WI38 (cell line): ENCODE measurements around the gene C5orf15.
"Not testable (repeated sequence)": the region's sequence is repeated elsewhere in the genome, so short reads cannot be mapped to it uniquely, and the experiment has no call there.

Experiments
- H3K4me3 ChIP-seq: 2 replicates; pipeline ENCODE4 v1.5.1; 2011; ENCODE audit warnings: low read depth, mild to moderate bottlenecking, control low read depth, low read length
- CTCF ChIP-seq: IDR thresholded peaks from 2 replicates; pipeline ENCODE4 v1.5.1; 2012; ENCODE audit warnings: low read depth, mild to moderate bottlenecking, control low read depth, low read length

C5orf15 gene

GRCh38 chr5:133942614-133943474 lies 25.6 kb downstream of the C5orf15 start:
- TF ChIP-seq CTCF = no peak
- H3K4me3 ChIP-seq = no peak overlapping the region

- no peak for TF ChIP-seq CTCF
- no peak overlapping the region for H3K4me3 ChIP-seq
These were observed 26.8 kb downstream of the C5orf15 start for GRCh38 chr5:133941456-133942196.

GRCh38 chr5:133939668-133940067 lies 28.8 kb downstream of the C5orf15 start:
- no peak overlapping the region for H3K4me3 ChIP-seq
- no peak for TF ChIP-seq CTCF

- no peak for TF ChIP-seq CTCF
- no peak overlapping the region for H3K4me3 ChIP-seq
These were observed 29.5 kb downstream of the C5orf15 start for GRCh38 chr5:133938929-133939328.

GRCh38 chr5:133938039-133938821 lies 30.2 kb downstream of the C5orf15 start:
- H3K4me3 ChIP-seq = no peak overlapping the region

GRCh38 chr5:133937628-133938027 lies 30.8 kb downstream of the C5orf15 start:
- H3K4me3 ChIP-seq = not testable (repeated sequence)

More at GRCh38 chr5:133938039-133938821, 30.2 kb downstream of the C5orf15 start:
- no peak for TF ChIP-seq CTCF

GRCh38 chr5:133936651-133937015 lies 31.8 kb downstream of the C5orf15 start:
- no peak overlapping the region for H3K4me3 ChIP-seq
- TF ChIP-seq CTCF = no peak

- not testable (repeated sequence) for H3K4me3 ChIP-seq
These were observed 32.3 kb downstream of the C5orf15 start for GRCh38 chr5:133935991-133936650.
